ENCODE results near the gene MB.

- TF ChIP-seq SIN3A (IDR thresholded peaks at IDR 0.05; ENCODE audit: borderline replicate concordance, insufficient read depth, low read length) (no peak), TAF1 (IDR thresholded peaks at IDR 0.05; ENCODE audit: borderline replicate concordance, insufficient read depth, low read length) (no peak), POLR2AphosphoS5 (IDR thresholded peaks at IDR 0.05; ENCODE audit: low read depth, low read length) (no peak), REST (IDR thresholded peaks at IDR 0.05; ENCODE audit: insufficient read depth in 1 of 2, low read depth in 2 of 2, low read length in 2 of 2) (no peak)
Measured at GRCh38 chr22:35622191-35622913, 5.2 kb upstream of the MB start.
